GM12801 (cell line): ENCODE data around the gene LRP5.

Source experiments
- CTCF ChIP-seq: IDR thresholded peaks from one replicate; pipeline ENCODE4 v1.5.1; 2011; ENCODE audit warnings: control low read depth; ENCODE audit not compliant: insufficient read length; ENCODE audit errors: extremely low read depth

Gene LRP5

DNA sequence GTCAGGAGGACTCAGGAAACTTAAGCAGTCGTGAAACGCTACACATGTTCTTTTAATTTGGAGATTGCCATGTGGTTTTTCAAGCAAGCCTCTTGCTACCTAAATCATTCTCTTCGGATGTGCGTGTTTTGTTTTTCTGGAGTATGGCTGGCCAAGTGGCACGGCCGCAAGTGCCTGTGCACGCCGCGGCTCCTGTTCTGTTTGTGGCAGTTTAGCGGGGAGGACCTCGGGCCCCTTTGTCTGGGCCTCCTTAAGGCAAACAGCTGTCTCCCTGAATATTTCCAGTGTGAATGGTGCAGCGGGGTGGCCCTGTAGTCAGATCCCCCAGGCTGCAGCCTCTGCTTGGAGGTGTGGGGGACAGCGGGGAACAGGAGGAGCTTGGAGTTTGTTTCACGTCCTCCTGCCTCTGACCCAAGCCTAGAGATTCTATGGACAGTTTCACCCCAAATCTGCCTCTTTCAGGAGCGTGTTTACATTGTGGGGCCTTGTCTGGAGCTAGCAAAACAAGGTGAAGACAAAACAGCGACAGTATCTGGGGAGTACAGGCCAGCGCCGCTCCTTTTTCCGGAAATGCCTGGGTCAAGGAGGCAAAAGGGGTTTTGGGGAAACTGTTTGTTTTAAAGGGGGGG is 1.3 kb downstream of the LRP5 start:
- TF ChIP-seq CTCF, result no peak

DNA sequence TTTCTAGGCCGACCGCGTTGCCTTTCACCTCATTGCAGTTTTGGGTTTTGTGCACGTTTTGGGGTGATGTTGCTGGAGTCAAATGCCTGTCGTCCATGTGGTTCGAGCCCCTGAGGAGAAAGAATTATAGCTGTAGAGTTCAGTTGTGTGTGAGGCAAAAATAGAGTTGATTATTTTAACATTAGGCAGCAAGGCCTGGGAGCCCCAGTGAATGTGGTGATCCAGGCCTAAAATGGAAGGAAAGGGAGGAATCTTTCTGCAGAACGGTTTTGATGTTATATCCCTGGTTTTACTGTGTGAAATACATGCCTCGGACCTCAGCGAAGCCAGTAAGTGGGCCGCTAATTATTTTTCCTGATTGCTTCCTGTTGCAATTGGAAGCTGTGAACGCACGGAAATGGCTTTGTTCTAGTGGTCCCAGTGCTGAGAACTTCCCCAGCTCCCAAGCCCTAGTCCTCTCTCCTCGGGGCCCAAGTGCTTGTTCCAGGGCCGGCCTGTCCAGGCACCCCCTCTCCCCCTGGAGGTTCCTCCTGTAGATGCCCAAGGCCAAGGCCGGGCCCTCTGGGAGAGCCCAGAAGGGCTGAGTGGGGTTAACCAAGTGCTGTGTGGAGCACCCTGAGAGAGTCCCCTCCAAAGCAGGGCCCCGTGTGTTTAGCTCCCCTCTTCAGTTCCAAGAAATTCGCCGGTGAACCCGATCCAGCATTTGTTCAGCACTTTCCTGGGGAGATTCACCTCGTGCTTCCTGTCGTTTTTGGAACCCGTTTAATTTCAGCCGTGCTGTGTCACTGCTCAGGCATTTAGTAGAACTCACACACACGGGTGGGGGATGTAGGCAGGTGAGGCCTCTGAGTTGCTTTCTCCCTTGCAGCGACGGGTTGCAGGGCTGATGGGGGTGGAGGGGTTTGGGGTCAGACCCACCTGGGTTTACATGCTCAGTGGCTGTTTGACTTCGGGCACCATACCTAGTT is 2.1 kb downstream of the LRP5 start:
- TF ChIP-seq CTCF, result no peak

DNA sequence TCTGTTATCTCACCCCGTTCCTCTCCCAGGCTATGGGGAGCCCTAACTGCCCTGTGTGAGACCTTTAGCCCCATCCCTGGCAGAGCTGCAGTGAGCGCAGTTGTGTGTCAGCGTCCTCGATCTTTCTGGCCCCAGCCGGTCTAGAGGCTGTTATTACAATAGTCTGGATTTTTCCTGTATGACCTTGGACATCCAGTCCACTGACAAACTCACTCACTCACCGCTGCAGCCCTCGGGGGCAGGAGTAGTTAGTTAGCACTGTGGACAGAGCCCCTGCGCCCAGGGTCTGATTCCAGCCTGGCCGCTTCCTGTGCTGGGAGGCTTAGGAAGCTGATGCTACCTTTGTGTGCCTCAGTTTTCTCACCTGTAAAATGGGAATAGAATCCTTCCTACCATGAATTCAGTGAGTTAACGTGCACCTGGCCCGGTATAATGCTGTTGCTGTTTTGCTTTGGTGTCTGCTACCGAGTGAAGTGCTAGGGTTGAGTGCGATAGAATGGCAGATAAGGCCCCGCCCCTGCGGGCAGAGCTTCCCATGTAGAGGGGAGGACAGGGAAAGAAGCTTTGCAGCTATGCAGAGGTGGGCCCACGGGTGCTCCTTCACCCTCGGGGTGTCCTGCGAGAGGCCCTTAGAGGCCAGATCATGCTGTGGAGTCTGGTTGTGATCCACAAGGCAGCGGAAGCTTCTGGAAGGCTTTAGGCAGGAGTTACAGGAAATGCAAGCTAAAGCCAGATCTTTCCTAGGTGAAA is 3.0 kb downstream of the LRP5 start:
- TF ChIP-seq CTCF, result no peak

DNA sequence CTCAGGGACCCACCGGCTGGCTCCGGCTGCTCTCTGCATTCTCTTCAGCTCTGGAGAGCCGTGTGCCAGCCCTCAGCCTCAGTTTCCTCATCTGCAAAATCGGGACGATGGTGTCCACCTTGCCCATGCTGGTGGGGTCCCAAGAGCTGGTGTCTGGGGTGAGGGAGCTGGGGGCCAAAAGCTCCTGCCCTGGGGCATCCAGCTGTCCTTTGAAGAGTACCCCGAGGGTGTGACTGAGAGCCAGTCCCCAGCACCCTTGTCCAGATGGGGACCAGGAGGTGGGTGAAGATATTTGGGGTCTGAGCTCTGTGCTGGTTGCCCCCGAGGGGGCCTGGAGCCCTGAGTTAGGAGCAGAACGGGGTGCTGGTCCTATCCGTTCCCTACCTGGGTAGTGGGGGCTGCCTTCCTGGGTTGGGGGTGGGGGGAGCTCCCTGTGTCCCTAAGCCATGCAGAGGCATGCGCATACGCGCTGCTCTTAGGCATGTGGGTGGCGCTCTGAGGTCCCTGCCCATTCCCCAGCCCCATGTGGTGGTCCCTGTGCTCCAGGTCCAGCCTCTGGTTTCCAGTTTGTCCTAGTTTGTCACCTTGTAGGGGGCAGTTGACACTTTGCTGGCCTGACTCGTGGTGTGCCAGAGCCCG is 4.9 kb downstream of the LRP5 start:
- no peak for TF ChIP-seq CTCF

GRCh38 chr11:68321293-68322051 is 9.1 kb downstream of the LRP5 start:
- TF ChIP-seq CTCF, result no peak

DNA sequence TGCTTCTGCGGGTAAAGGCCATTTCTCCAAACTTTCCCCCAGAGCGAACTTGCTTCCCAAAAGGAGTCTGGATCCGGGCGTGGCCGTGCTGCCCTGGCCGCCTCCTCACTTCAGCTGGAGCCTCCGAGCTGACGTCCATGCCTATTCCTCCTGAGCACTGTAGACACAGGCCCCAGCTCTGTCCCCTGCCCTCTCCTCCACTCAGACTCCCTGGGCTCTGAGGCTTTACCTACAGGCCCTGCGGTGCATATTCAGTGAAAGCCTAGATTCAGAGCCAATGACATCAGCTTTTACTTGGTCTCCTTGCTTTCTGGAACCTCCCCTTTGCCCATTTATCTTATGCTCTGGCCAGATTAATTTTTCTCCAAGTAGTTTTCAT is 9.7 kb downstream of the LRP5 start:
- no peak for TF ChIP-seq CTCF

GRCh38 chr11:68324241-68324640 is 11.8 kb downstream of the LRP5 start:
- TF ChIP-seq CTCF, result no peak
